Kidney capillary endothelial cell (primary cell): ENCODE results near the gene LRIG1.

Source experiments
- DNase-seq: peaks from one replicate; pipeline ENCODE4 v3.0.0-alpha.2; 2018; ENCODE audit warnings: low spot score

LRIG1 gene

DNA sequence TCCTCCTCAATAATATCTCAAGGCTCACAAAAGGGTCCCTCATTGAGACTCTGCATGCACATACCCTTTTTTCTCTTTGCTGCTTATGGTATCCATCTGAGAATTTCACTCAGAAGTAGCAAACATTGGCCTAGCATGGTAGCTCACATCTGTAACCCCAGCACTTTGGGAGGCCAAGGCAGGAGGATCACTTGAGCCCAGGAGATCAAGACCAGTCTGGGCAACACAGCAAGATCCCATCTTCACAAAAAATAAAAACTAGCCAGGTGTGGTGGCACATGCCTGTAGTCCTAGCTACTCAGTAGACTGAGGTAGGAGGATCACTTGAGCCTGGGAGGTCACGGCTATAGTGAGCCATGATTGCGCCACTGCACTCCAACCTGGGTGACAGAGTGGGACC is 11.7 kb downstream of the LRIG1 start:
- DNase-seq, result no peak

DNA sequence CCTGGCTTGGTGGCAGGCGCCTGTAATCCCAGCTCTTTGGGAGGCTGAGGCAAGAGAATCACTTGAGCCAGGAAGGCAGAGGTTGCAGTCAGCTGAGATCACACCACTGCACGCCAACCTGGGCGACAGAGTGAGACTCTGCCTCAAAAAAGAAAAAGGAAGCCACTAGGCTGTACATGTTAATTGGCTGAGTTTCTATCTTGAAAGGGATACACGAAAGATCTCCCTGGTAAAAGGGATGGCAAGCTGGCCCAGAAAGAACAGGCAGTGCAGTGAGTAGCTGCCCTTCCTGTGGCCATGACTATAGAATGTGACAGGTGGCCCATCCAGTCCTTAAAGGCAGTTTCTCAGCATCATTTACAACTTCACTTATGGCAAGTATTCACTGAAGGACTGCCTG is 12.3 kb downstream of the LRIG1 start:
- DNase-seq, result no peak

DNA sequence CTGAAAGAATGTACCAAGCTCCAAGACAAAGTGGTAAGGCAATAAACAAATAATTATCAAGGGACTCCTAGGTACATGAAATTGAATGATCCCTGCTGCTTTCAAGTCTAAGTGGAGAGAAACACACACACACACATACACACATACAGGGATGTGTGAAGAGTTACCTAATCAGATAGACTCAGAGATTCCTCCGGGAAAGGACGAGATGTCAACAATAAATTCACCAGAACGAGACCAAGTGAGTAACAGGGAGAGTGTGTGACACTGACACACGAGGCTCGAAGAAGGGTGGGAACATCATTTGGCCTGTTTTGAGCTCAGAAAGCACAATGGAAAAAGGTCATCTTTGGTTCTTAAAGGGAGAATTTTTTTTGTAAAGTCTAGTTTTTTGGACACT is 13.4 kb downstream of the LRIG1 start:
- no peak for DNase-seq

DNA sequence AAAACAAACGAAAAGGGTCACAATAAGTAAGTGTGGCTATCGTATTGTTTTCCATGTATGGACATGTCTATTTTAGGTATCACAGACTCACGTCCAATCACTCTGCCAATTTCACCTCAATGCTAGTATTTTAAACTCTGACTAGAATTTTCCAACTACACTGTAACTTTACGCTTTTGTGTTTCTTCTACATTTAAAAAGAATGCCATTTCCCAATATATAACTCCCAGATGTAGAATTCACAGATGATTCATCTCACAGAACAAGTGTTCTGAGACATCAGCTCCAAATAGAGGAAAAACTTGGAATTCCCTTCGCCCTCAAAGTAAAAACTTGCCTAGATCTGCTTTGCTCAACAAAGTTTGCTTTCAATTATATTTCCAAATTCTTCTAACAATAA is 14.2 kb downstream of the LRIG1 start:
- DNase-seq, result no peak

DNA sequence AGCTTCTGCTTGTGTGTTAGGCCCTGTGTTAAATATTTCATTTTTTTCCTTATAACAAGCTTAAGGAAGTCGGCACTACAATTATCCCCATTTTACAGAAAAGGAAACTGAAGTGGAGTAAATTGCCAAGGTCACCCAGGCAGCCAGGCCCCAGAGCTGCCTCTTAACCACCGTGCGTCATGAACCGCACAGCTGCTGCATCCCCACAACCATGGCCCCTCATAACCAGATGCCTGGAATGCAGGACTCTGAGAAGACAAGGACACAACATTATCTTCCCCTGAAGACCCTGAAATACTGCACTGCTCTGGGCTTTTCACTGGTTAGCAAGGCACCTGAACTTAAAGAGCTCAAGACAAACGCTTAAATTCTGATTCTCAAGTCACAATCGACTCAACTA is 14.6 kb downstream of the LRIG1 start:
- no peak for DNase-seq

DNA sequence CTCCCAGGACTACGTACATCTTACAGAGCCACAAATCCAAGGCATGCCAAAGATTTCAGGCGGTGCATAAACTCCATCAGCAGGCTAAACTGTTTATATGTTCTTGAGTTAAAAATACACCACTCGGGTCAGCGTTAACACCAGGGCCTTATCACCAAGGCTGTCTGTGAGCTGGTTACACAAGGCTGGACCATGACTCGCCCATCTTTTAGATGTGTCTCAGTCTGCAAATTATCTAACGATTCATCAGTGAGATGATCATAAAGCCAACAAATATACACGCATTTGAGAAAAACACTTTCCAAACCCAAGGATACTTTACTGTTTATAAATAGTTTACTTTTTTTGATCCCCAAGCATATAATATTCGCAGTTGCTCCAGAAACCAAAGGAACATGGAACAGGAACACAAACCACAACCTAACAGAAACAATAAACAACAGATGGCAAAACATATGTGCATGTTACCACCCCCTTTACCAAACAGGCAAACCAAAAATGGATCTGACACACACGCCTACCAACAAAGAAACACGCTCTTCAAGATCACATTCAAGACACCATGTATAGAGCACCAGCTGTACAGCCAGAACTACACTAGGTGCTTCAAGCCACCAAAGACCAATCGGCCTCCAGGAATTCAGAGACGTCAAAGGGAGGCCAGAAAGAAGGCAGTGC is 15.4 kb downstream of the LRIG1 start:
- DNase-seq, result no peak

DNA sequence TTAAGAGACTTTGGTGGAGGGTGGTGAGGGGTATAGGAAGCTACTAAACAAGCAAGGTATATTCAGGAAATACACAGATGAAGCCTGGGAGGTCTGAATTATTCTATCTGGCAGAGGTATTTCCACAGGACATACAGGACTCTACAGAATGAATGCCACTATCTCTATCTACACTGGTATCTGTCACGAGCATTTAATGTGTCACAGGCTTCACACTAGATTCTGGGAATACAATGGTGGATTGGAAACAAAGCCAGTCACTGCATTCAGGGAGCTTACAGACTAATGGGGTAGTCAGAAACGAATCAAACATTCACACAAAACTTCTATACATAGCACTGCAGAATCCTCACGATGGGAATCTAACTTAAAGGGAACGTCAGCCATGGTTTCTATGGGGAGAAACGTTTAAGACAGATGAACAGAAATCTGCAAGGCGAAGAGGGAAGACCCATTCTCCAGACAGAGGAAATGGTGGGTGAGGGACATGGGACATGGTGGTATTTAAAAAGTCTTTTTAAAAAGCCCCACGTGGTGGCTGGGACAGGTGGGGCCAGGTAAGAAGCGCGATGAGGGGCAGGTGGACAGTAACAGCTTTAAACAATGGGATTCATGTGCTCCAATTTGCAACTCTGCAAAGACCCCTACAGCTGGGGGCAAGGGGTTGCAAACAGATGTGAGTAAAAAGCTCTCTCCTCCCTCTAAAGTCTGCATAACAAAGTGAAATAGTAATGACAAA is 16.5 kb downstream of the LRIG1 start:
- no peak for DNase-seq

DNA sequence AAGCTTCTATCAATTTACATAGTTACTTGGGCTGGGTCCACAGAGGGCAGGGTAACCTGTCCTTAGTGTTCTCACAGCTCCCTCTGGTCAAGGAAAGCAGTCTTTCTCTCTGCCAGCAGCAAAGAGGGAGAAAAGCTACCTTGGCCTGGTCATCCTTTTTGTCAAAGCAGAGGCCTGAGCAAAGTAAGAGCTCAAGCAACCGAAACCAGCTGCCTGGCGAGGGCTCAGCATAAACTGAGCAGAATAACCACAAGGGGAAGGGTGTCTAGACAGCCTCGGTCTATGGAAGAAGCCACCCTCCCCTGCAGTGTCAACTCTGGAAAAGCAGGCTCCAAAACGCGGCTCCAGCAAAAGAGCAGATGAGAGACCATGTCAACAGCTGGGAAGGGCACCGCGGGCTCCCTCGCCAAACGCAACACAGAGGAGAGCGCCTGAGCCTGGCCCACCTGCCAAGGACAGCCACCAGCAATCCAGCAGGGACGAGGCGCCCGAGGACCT is 17.4 kb downstream of the LRIG1 start:
- no peak for DNase-seq

DNA sequence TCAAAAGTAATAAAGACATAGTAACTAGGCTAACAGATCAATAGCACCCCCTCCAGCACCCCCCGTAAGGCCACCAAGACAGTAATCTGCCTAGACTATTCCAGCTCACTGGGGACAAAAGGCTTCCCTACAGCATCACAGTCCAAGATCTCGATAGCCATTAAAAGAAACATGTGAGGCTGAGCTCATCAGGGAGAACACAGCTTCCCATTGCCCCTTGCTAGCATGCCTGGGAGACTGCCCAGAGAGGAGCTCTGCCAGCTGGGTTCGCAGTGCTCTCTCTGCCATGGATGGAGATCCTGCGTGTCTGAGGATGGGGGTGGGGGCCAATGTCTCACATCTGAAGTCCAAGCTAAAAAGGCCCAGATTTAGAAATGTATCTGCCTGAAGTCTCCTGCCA is 17.8 kb downstream of the LRIG1 start:
- DNase-seq, result no peak

DNA sequence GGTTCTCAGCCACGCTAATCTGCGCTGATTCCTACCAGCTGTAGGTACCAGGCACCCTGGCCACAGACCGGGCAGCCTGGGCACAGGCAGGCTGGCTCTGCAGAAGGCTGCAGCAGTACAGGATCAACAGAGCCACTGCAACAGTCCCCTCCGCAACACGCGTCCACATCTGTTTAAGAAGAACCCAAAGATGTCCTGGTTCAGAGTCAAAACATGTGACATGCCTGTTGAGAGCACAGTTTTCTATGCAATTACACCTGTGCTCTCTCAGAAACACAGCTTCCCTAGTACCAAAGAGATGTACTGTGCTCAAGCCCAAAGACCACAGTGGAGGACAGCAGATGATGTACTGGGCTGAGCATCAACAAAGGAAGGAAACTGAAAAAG is 18.8 kb downstream of the LRIG1 start:
- DNase-seq, result no peak

DNA sequence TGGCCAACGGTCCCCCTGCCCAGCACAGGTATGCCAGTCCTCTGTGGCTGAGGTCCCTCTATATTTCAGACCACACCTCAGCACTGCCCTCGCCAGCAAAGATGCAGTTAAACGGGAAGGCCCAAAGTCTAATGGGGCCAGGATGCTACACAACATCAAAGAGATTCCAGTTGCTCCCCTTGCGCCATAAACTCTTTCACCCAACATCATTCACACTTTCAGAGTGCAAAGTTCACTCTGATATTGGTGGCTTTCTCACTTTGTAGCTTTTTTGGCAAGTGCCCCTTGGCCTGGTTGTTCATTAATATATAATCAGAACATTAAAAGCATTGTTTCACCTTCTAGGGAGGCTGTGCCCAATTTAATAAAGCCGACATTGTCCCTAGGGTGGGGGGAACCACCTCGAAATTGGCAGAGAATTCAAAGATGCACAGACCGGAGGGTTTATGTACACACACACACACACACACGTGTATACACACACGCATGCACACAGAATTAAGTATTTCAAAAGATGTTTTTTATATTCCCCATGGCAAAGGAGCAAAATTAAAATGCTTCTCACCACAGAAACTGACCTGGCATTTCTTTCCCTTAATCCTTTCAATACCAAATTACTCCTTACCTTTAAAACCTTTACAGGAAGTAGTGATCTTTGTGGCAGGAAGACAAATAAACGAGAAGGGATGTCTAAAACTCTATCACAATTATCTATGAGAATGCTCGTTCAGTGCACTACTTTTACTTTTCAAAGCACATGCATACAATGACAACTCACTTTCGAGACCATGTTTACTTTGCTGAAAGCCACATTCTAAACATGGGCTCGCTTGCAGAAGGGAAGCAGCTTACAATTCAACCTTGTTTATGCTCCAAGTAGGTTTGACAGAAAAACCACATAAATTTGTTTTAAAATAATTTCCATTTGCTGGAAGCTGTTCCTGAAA is 19.5 kb downstream of the LRIG1 start:
- DNase-seq, result no peak

DNA sequence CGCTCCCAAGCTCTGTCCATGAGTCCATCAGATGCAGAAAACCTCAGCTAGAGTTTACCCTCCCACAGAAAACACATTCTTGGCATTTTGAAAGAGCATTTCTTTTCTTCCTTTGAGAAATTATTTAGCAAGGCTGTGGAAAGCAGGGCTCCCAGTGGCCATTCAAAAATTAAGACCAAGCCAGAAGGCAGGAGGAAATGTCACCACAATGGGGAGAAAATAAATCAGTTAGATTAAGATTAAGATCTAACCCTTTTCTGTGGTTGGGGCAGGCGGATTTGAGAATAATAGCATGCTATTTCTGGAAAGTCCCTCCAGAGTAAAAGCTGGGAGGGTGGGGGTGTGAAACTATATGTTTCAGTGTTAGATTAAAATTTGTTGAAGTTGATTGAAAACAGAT is 20.2 kb downstream of the LRIG1 start:
- DNase-seq, result no peak

DNA sequence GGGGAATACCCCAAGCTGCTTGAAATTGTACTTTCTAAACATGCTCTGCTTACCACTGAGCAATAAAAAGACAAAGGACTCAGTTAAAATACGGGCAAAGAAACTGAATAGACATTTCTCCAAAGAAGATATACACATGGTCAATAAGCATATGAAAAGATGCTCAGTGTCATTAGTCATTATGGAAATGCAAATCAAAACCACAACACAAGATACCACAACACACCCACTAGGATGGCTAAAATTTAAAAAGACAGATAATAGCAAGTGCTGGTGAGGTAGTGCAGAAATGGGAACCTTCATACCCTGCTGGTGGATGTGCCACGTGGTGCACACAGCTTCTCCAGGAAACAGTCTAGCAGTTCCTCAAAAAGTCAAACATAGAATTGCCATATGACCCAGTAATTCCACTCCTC is 21.3 kb downstream of the LRIG1 start:
- DNase-seq, result no peak

DNA sequence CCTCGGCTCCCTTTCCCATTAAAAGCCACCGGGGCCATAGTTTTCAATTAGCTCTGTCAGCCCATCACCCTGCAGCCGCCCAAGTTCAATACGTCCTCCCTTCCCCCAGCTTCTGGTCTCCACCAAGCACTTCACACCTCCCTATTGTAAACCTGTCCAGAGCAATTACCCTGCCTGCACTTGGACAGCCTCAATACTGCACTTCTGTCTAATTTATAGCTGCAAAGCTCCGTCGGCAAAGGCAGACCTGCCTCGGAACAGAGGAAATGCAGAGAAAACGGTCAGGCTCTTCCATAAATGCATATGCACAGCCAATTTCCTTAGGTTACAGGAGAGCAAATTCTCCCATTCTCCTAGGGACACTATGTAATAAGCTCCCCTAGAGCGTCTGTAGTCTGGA is 21.9 kb downstream of the LRIG1 start:
- DNase-seq, result no peak

DNA sequence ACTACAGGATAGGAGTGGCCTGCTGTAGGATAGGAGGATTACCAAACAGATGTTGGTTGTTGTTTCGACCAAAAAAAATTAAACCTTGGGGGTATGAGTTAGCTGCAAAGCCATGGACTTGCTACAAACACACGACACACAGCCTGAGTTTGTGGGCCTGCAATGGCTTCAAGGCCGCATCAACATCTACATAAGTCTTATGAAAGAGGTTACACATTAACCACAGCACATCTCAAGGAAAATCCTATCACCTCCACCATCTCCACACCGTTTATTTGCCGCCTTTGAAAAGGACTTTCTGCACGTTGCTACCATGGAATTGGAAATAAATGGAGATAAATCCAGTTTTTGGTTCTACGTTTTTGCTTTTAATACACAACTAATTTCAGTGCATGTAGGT is 23.0 kb downstream of the LRIG1 start:
- DNase-seq, result no peak

DNA sequence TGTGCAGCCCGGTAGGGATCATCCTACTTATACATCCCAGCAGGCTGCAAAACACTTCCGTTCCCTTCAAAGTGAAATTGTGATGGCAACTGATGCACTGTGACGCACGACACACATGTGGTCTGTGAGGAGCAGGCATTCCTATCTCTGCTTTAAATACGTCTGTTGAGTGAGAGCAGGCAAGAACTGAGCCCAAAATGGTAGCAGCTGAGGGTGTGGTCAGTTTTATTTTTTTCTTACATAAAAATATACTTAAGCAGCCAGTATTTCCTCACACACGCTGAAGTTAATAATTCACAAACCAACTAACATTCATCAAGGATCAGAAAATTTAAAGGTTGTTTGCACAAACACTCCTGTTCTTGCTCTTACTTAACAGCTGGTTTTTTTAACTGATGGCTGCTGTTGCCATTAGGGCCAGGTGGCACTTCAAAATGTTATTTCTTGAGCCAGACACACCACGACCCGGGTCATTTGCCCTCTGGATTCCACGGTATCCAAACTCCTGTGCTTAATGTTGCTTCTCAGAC is 23.9 kb downstream of the LRIG1 start:
- DNase-seq, result no peak

DNA sequence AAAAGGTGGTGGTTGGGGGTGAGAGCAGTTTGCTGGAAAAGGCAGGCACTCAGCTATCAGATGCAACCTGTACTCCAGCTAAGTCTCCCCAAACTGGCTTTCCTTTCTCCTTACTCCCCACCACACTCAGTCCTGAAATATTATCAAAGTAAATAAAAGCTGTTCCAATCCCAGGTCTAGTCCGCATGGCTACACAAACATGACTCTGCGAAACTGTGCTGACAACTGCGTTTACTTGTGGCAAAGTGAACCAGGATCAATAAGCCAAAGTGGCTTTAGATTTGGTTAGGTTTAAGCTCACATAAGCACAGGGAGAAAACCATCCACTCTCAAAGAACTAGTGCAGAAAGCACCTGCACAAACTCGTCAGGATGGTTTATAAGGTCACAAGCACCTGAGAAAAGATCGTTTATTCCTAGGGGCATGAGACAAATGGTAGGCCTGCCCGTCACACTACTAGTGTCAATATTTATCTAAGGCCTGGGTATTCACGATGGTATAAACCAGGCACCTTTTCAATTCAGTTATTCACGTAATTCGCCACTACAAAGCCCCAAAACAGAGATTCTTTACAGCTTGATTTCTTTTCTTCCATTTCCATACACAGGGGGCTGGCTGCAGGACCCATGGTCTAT is 25.3 kb downstream of the LRIG1 start:
- no peak for DNase-seq

DNA sequence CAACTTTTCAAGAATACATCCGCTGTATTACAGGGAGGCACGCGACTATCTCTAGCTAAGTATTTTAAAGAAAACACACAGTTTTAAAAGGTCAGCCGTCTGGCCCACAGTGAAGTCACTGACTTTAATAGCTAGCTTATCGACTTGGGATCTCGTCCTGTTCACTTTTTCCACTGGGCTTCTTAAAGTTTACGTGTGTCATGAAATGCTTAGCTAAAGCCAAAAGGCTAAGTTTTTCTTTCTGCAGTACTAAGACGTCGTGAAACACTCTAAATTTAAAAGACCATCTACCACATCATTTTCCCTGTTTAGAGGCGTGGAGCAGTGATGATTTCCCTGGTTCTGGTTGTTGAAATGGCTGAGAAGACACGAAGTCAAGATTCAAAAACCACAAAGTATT is 27.1 kb downstream of the LRIG1 start:
- no peak for DNase-seq

DNA sequence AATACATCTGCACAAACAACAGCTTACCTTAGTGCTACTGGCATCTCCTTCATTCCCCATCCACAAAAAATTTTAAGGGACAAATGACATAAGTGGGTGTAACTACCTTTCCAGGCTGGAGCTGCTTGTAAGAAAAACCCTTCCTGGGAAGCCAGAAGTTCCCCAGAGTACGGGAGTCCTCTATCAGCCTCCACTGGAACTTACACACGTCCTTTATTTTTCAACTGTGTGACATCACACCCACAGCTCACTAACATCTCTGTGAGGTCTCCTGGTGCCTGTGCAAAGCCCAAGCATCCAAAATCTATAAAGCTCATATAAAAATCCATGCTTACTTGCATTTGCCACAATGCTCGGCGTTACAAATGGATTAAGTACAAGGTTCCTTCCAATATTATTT is 27.6 kb downstream of the LRIG1 start:
- no peak for DNase-seq

DNA sequence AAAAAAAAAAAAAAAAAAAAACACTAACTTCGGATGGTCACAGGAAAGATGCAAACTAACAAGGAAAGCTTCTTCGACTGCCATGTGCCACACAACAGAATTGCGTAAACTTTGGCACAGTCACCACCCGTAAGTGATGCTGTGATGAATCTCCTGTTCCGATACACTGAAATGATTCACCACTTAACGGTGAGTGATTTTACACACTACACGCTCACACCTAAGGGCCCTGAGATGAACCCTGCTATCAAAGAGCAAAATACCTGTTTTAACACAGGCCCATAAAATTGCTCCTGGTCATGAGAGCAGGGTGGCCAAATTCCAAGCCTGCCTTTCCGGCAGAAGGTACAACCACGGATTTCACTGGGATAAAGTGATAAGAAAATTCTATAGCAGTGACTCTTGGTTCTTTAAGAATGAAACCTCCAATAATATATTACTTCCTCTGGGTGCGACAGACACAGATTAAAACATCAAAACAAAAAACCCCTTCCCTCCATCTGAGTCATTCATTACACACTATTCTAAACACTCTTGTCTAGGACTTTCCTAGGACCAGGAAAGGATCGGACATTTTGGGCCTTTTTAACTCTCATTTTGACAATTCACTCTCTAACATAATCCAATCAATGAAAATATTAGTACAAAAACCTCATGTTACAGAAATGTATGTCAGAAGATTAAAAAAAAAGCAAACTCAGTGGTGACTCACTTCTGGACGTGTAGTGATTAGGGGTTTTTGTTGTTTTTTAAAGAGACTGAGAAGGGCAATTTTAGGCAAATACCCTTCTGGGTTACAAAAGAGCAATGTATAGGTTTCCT is 28.3 kb downstream of the LRIG1 start:
- peak; percentile 39 for DNase-seq
